Stimulated activated CD4-positive, alpha-beta T cell treated with anti-CD3 and anti-CD28 coated beads, Interleukin-1b, Interleukin-23, amount 100 ng/mL, for 1 hour (primary cell): ENCODE measurements around the gene PRRG3.

Source experiments
- DNase-seq, 2 donors: peaks; one replicate each; pipeline ENCODE4 v3.0.0-alpha.2; 2020; ENCODE audit warnings: low read depth in 2 of 2

The PRRG3 gene

DNA sequence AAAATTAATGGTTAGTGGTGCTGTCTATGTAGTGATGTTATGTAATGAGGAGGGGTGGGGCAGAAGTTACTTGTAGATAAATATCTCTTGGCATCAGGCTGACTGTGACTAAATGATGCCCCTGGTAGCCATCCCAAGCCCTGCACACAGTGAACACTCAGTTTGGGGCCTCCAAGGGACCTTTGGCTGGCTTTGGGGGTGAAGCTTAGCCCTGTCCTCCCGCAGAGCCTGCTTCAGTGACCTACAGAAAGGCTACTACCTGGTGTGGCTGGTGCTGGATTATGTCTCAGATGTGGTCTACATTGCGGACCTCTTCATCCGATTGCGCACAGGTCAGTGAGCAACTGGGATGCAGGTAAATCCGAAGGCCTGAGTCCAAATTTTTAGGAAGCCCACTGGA is 47.1 kb downstream of the PRRG3 start:
- no peak for DNase-seq

DNA sequence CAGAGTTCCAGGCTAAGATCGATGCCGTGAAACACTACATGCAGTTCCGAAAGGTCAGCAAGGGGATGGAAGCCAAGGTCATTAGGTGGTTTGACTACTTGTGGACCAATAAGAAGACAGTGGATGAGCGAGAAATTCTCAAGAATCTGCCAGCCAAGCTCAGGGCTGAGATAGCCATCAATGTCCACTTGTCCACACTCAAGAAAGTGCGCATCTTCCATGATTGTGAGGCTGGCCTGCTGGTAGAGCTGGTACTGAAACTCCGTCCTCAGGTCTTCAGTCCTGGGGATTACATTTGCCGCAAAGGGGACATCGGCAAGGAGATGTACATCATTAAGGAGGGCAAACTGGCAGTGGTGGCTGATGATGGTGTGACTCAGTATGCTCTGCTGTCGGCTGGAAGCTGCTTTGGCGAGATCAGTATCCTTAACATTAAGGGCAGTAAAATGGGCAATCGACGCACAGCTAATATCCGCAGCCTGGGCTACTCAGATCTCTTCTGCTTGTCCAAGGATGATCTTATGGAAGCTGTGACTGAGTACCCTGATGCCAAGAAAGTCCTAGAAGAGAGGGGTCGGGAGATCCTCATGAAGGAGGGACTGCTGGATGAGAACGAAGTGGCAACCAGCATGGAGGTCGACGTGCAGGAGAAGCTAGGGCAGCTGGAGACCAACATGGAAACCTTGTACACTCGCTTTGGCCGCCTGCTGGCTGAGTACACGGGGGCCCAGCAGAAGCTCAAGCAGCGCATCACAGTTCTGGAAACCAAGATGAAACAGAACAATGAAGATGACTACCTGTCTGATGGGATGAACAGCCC is 48.6 kb downstream of the PRRG3 start:
- DNase-seq: no peak

DNA sequence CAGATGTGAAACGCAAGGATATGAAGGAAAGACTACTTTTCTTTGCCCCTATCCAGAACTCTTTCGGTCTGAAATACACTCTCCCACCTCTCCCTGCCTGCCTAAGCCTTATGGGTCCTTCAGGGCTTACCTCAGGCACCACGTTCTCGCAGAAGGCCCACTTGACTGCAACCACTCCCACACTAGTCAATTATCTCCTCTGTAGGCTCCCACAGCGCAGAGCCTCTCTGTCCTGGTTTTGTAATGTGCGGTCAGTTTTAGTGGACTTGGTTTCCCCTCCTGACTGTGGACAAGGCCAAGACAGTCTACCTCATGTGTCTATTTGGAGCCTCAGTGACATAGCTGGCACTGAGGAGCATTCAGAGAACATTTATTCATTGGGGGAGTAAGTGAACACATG is 50.4 kb downstream of the PRRG3 start:
- no peak for DNase-seq

DNA sequence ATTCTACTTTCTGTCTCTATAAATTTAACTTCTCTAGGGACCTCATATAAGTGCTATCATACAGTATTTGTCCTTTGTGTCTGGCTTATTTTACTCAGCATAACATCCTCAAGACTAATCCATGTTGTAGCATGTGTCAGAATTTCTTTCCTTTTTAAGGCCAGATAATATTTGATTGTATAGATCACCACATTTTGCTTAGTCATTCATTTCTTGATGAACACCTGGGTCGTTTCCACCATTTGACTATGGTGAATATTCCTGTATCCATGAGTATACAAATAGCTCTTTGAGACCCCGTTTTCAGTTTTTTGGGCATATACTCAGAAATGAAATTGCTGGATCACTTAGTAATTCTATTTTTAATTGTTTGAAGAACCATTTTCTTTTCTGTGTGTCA is 51.2 kb downstream of the PRRG3 start:
- DNase-seq: no peak

DNA sequence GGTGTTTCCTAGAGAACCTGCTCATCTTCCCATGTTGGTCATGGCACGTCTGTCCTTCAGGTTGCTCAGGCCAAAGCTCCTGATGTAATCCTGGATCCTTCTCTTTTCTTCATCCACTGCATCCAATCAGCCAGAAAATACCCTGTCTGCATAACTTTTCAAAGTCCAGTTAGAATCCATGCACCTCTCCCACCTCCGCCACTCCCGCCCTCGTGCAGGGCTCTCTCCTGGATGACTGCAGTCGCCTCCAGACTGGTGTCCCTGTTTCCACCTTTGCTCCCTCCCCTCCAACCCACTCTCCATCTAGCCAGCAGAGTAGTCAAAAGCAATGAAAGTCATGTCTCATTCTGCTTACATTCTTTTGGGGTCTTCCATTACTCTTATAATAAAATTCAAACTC is 55.3 kb downstream of the PRRG3 start:
- DNase-seq: no peak

DNA sequence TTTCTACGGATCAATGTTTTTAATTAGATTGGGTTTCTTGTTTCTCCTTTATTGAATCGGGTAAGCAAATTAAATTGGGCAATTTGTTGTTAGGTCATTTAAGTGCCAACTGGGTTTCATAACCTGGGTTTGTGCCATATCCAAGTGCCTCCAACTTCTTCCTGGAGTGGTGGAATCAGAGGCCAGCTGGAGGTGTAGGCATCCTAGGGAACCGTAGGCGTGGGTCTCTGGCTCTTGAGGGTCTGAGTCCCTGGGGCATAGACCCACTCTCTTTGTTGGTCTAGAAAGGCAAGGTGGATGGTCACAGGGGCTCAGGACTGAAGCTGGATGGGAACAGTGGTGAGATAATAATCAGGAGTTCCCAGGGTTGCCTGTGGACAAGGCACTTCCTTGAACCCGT is 57.6 kb downstream of the PRRG3 start:
- DNase-seq: no peak

DNA sequence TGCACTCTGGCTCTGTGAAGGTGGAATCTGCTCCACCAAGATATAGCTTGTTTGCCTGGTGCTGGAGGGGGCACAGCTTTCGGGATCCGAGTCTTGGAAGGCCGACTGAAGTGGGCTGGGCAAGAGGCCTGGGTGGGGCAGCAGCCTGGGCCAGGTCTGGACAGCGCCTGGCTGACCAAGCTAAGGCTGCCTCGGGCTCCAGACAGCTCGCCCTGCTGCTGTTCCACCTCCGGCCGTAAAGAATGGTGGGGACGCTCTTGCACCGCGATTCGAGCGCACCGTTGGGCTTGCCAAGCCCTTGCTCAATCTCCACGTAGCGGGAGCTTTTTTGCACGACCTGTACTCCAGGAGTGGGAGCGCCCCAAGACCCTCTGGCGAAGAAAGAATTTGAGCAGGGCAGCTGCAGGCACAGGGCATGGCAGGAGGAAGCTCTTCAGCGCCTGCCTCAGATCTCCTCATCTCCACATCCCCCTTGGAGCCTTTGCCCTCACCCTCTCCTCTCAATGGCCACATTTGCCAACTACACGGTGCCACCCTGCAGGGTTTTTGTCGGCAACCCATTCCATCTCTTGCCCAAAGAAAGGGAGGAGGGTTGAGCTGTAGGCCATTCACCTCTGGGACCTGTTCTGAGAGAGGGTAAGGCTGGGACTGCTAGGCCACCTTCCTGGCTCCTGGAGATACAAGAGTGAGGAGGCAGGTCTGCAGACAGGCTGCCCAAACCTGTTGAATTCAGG is 58.2 kb downstream of the PRRG3 start:
- DNase-seq: no peak

DNA sequence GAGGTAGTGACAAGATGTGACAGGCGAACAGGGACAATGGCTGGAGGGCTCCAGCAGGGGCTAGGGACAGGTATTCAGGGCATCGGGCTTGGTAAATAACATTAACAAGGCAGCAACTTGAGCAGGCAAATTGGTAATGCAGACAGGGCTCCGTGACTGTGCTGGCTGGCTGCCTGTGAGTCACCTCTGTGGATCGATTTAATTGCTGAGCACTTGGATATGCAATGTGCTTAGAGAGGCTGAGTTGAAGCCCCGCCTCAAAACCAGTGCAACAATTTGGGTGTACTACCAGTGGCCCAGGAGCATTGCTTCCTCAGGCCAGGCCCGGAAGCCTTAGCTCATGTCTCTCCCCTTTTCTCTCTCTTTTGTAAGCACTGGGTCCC is 58.8 kb downstream of the PRRG3 start:
- no peak for DNase-seq

DNA sequence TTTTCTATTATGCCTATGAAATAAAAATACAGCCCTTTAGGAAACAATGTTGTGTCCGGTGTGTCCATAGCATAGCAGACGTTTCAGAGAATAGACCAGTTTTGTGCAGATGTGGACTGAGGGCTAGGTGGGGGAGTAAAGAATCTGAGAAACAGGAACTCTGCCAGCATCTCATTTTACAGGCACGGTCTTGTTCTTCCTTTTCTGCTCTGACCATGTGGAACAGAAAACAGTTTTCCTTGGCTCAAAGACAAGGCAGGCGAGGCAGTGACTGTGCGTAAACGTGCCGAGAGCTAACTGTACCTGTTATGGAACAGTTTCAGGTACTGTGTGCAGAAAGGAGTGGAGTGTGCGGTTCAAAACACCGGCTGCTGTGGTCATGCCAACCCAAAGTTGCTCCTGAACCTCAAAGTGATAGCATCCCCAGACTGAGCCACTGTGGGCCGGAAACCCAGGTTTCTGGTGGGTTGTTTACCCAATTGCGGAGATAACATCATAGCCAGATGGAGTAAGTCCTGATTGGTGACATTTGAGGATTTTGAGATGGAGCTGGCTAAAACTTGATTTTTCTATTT is 59.5 kb downstream of the PRRG3 start:
- no peak for DNase-seq
